HEK293 (cell line): Measurements from ENCODE around the gene FNDC10.

Experiments
- CTCF ChIA-PET: fragments of 350-600 bp; formaldehyde crosslinking; extraction: SDS; loops from one replicate; lab custom pipeline; 2021; ENCODE audit warnings: antibody characterized with exemption; lab: Yijun Ruan, JAX
- POLR2A ChIA-PET: fragments of 300-600 bp; formaldehyde crosslinking; extraction: SDS; loops from one replicate; lab custom pipeline; 2020; ENCODE audit warnings: antibody characterized with exemption, inconsistent platforms; lab: Yijun Ruan, JAX
- H3K27ac ChIP-seq: fragments of 200-500 bp; sonication (Bioruptor generic); 2 replicates; pipeline ENCODE4 v1.5.1; 2014; ENCODE audit warnings: low read depth, low read length, control low read depth, inconsistent platforms; ENCODE audit errors: extremely low read depth
- H3K36me3 ChIP-seq, 2 experiments: fragments of 200-500 bp in 1 of 2; sonication (Bioruptor generic) in 1 of 2; 1 replicate in 1 of 2; 2 replicates in 1 of 2; pipeline ENCODE4 v1.5.1; 2014 to 2017; ENCODE audit warnings: inconsistent platforms in 2 of 2, low read length in 2 of 2; ENCODE audit not compliant: control insufficient read depth in 2 of 2, insufficient read depth in 1 of 2
- H3K4me1 ChIP-seq: fragments of 200-500 bp; sonication (Bioruptor generic); 2 replicates; pipeline ENCODE4 v1.5.1; 2014; ENCODE audit warnings: mild to moderate bottlenecking, low read length, inconsistent platforms; ENCODE audit not compliant: control insufficient read depth, insufficient read depth
- H3K4me3 ChIP-seq: 2 replicates; pipeline ENCODE4 v1.5.1; 2011; ENCODE audit warnings: low read depth, mild to moderate bottlenecking, control low read depth, low read length, moderate library complexity
- H3K9me3 ChIP-seq: fragments of 200-500 bp; sonication (Bioruptor generic); 2 replicates; pipeline ENCODE4 v1.5.1; 2014; ENCODE audit warnings: low read depth, low read length, inconsistent platforms; ENCODE audit not compliant: control insufficient read depth, insufficient read depth
- HOXA7 ChIP-seq: sonication (generic); formaldehyde crosslinking; IDR thresholded peaks from 2 replicates; pipeline ENCODE4 v1.8.1; 2022; ENCODE audit warnings: missing genetic modification reagents, borderline replicate concordance
- MZF1 ChIP-seq: fragments of 450-650 bp; formaldehyde crosslinking; IDR thresholded peaks from 2 replicates; pipeline ENCODE4 v1.5.1; 2017; ENCODE audit warnings: missing biosample characterization, missing genetic modification characterization, borderline replicate concordance
- SP7 ChIP-seq: fragments of 450-650 bp; formaldehyde crosslinking; IDR thresholded peaks from 2 replicates; pipeline ENCODE4 v1.5.1; 2016; ENCODE audit warnings: missing biosample characterization, missing genetic modification characterization
- ZFHX2 ChIP-seq: fragments of 450-650 bp; formaldehyde crosslinking; conservative IDR thresholded peaks from 2 replicates; pipeline ENCODE4 v1.5.1; 2016; ENCODE audit warnings: missing biosample characterization, missing genetic modification characterization
- ZNF138 ChIP-seq: fragments of 450-650 bp; formaldehyde crosslinking; IDR thresholded peaks from 2 replicates; pipeline ENCODE4 v1.5.1; 2016; ENCODE audit warnings: missing biosample characterization, missing genetic modification characterization, borderline replicate concordance
- ZNF146 ChIP-seq: fragments of 450-650 bp; formaldehyde crosslinking; IDR thresholded peaks from 2 replicates; pipeline ENCODE4 v1.5.1; 2016; ENCODE audit warnings: missing biosample characterization, missing genetic modification characterization
- ZNF16 ChIP-seq: fragments of 450-650 bp; formaldehyde crosslinking; IDR thresholded peaks from 2 replicates; pipeline ENCODE4 v1.5.1; 2016; ENCODE audit warnings: low read depth, missing biosample characterization, missing genetic modification characterization
- ZNF169 ChIP-seq: fragments of 450-650 bp; formaldehyde crosslinking; IDR thresholded peaks from 2 replicates; pipeline ENCODE4 v1.5.1; 2016; ENCODE audit warnings: missing biosample characterization, missing genetic modification characterization
- ZNF184 ChIP-seq: fragments of 450-650 bp; IDR thresholded peaks from 2 replicates; pipeline ENCODE4 v1.5.1; 2018; ENCODE audit warnings: missing biosample characterization, mild to moderate bottlenecking, missing genetic modification characterization
- ZNF266 ChIP-seq: fragments of 450-650 bp; formaldehyde crosslinking; IDR thresholded peaks from 2 replicates; pipeline ENCODE4 v1.5.1; 2016; ENCODE audit warnings: missing biosample characterization, missing genetic modification characterization, low read depth
- ZNF324 ChIP-seq: fragments of 450-650 bp; formaldehyde crosslinking; IDR thresholded peaks from 2 replicates; pipeline ENCODE4 v1.5.1; 2016; ENCODE audit warnings: missing biosample characterization, missing genetic modification characterization
- ZNF530 ChIP-seq: fragments of 450-650 bp; formaldehyde crosslinking; IDR thresholded peaks from 2 replicates; pipeline ENCODE4 v1.5.1; 2016; ENCODE audit warnings: low read depth, missing biosample characterization, missing genetic modification characterization
- ZNF561 ChIP-seq: fragments of 450-650 bp; IDR thresholded peaks from 2 replicates; pipeline ENCODE4 v1.5.1; 2018; ENCODE audit warnings: missing biosample characterization, missing genetic modification characterization, borderline replicate concordance
- ZNF664 ChIP-seq: fragments of 450-650 bp; formaldehyde crosslinking; IDR thresholded peaks from 2 replicates; pipeline ENCODE4 v1.5.1; 2016; ENCODE audit warnings: missing biosample characterization, missing genetic modification characterization
- ZNF707 ChIP-seq: fragments of 450-650 bp; formaldehyde crosslinking; IDR thresholded peaks from 2 replicates; pipeline ENCODE4 v1.5.1; 2016; ENCODE audit warnings: missing biosample characterization, missing genetic modification characterization
- ZSCAN23 ChIP-seq: fragments of 450-650 bp; formaldehyde crosslinking; IDR thresholded peaks from 2 replicates; pipeline ENCODE4 v1.5.1; 2016; ENCODE audit warnings: missing biosample characterization, missing genetic modification characterization
- TF ChIP-seq, protein P1 (sequence below): fragments of 450-650 bp; formaldehyde crosslinking; IDR thresholded peaks from 2 replicates; pipeline ENCODE4 v1.5.1; 2016; ENCODE audit warnings: missing biosample characterization, missing genetic modification characterization, borderline replicate concordance
- TF ChIP-seq, protein P2 (sequence below): fragments of 450-650 bp; formaldehyde crosslinking; IDR thresholded peaks from 2 replicates; pipeline ENCODE4; 2016; ENCODE audit warnings: missing biosample characterization, missing genetic modification characterization

The FNDC10 gene

DNA sequence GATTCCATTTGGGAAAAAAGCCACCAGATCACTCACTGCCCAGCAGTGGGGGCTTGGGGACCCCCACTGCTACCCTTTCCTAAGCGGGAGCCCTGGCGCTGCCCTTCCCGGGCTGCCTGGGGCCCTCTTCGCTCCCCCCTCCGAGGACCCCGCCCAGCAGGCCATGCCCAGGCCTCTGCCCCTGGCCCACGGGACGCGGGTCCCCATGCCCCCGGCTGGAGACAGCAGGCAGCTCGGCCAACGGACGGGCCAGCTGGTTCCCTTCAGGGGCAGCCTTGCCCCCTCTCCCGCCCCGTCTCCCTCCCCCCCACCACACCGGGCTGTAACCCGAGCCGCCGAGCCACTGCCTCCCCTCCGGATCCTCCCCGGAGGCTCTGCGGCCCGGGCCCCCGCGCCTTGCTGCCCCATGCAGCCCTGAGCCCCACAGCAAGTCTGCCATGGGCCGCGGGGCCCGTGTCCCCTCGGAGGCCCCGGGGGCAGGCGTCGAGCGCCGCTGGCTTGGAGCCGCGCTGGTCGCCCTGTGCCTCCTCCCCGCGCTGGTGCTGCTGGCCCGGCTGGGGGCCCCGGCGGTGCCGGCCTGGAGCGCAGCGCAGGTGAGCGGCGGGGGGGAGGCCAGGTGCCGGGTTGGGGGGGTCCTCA is 32.0 kb upstream of the FNDC10 start, which contains the start of gene MMP23B (continued):
- TF ChIP-seq, protein P1, sequence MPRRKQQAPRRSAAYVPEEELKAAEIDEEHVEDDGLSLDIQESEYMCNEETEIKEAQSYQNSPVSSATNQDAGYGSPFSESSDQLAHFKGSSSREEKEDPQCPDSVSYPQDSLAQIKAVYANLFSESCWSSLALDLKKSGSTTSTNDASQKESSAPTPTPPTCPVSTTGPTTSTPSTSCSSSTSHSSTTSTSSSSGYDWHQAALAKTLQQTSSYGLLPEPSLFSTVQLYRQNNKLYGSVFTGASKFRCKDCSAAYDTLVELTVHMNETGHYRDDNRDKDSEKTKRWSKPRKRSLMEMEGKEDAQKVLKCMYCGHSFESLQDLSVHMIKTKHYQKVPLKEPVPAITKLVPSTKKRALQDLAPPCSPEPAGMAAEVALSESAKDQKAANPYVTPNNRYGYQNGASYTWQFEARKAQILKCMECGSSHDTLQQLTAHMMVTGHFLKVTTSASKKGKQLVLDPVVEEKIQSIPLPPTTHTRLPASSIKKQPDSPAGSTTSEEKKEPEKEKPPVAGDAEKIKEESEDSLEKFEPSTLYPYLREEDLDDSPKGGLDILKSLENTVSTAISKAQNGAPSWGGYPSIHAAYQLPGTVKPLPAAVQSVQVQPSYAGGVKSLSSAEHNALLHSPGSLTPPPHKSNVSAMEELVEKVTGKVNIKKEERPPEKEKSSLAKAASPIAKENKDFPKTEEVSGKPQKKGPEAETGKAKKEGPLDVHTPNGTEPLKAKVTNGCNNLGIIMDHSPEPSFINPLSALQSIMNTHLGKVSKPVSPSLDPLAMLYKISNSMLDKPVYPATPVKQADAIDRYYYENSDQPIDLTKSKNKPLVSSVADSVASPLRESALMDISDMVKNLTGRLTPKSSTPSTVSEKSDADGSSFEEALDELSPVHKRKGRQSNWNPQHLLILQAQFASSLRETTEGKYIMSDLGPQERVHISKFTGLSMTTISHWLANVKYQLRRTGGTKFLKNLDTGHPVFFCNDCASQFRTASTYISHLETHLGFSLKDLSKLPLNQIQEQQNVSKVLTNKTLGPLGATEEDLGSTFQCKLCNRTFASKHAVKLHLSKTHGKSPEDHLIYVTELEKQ (tag by site-specific recombination) = no peak
- TF ChIP-seq ZNF707 = no peak
- no peak for TF ChIP-seq MZF1
- TF ChIP-seq ZNF16 (tag by site-specific recombination) = no peak
- no peak for TF ChIP-seq ZFHX2 (tag by site-specific recombination)
- TF ChIP-seq ZNF138 = no peak
- no peak for TF ChIP-seq ZNF184 (tag by site-specific recombination)

DNA sequence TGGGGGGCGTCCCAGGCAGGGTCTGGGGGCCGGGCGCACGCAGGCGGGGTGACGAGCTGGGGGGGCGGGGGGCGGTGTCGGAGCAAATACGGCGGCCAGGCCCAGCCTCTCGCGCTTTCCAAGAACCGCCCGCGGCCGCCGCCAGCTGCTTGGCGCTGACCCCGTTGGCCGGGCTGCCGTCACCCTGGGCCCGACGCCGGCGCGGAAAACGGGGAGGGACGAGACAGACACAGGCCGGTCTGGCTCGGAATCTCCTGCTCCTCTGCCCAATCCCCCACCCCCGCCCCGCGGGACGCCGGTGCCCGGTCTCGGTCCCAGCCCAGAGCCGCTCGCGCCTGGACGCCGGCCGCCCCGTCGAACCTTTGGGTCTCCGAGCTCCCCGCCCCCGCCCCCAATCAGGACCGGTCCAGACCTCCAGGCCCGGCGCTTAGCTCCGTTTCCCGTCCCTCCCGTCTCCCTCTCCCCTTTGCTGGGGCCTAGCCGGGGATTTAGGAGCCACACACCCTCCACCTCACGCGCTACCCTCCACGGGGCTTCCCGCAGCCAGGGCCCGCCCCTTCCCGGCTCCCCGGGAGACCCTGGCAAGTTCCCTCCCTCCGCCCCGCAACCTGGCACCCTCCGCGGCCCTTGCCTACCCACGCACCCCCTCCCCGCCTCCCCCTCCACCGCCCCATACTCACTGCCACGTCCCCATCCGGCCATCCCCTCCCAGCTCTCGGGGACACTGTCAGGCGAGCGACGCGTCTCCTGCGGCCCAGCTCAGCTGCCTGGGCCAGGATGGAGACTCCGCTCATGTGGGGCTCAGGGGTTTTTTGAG is 31.2 kb upstream of the FNDC10 start:
- Histone ChIP-seq H3K36me3 (peaks cover 0 to 21% of the 10 kb centered on the region in 2 experiments; a peak in 1 of 3 replicates), H3K9me3 (no peaks in the 10 kb centered on the region), H3K27ac (no peak overlapping the region), H3K4me1 (no peaks in the 10 kb centered on the region), H3K4me3 (no peak overlapping the region)
- TF ChIP-seq ZNF324 = no peak
- TF ChIP-seq, all 188 proteins: peak for 0
- POLR2A ChIA-PET = interaction anchor here (0.7 to 0.9 kb wide), 2 partner anchors 9 to 62 kb away, joined by 4 to 8 read pairs; no protein-coding TSS in a partner anchor
- CTCF ChIA-PET = no interaction called here

DNA sequence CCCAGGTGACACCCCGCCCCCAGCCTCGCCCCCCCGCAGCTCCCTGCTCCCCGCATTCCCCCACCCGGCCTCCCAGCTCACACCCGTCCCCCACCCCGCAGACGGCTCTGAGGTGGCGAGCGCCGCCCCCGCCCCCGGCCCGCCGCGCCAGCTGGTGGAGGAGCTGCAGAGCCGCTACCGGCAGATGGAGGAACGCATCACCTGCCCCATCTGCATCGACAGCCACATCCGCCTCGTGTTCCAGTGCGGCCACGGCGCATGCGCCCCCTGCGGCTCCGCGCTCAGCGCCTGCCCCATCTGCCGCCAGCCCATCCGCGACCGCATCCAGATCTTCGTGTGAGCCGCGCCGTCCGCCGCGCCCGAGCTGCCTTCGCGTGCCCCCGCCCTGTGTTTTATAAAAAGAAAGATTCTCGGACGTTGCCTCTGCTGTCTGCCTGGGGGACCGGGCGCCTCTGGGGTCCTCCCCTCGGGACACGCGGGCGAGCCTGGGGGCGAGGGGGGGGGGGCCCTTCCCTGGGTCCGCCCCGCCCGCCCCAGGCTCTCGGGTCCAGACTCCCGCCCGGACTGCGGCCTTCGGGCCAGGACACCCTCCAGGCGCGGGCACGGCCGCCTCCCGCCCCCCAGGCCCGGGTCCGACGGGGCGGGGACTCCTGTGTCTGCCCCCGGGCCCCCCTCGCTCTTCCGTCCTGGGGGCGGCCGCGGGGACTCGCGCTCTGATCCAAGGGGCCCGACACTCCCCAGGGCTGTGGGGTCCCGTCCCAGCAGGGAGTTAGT is 30.4 kb upstream of the FNDC10 start:
- Histone ChIP-seq H3K36me3 (peaks cover 0 to 24% of the 10 kb centered on the region in 2 experiments; a peak in 1 of 3 replicates), H3K27ac (no peak overlapping the region), H3K9me3 (no peaks in the 10 kb centered on the region), H3K4me3 (no peak overlapping the region), H3K4me1 (no peaks in the 10 kb centered on the region)
- TF ChIP-seq SP7 (no peak), ZSCAN23 (tag by site-specific recombination) (no peak), ZNF266 (no peak), ZNF169 (no peak), ZNF530 (tag by site-specific recombination) (no peak), ZNF664 (tag by site-specific recombination) (no peak), HOXA7 (CRISPR knock-in tag) (no peak), ZNF146 (tag by site-specific recombination) (no peak), ZNF561 (tag by site-specific recombination) (no peak)
- TF ChIP-seq, protein P2, sequence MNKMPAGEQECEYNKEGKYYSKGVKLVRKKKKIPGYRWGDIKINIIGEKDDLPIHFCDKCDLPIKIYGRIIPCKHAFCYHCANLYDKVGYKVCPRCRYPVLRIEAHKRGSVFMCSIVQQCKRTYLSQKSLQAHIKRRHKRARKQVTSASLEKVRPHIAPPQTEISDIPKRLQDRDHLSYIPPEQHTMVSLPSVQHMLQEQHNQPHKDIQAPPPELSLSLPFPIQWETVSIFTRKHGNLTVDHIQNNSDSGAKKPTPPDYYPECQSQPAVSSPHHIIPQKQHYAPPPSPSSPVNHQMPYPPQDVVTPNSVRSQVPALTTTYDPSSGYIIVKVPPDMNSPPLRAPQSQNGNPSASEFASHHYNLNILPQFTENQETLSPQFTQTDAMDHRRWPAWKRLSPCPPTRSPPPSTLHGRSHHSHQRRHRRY = no peak
- ChIA-PET CTCF (no interaction called here), POLR2A (no interaction called here)
